IMR-90 (cell line): ENCODE results near the gene TMCC3. TPM values are rescaled to one million over a fixed set of nuclear protein-coding genes. Genes with fewer than 3 reads are reported as not detected.
A peak's percentile ranks its signal among the peaks of the same experiment; 100 is the strongest.

Experiments
- ATAC-seq: fragments of 200-7000 bp; cut with Tn5 transposase; 2 replicates; pipeline ENCODE4 v1.9.1; 2020; ENCODE audit warnings: low read depth, mild to moderate bottlenecking, moderate library complexity
- BruUV-seq: library from RNA; stranded (reverse); fragments of 400-500 nt; replicated peaks from 2 replicates; lab custom pipeline; 2021; lab: Mats Ljungman, UMichigan
- CTCF ChIA-PET: fragments of 300-600 bp; formaldehyde crosslinking; extraction: SDS; loops from one replicate; lab custom pipeline; 2021; ENCODE audit warnings: antibody characterized with exemption; lab: Yijun Ruan, JAX
- POLR2A ChIA-PET: fragments of 300-600 bp; sonication (Branson Sonifier 250); formaldehyde crosslinking; loops from one replicate; lab custom pipeline; 2022; ENCODE audit warnings: antibody characterized with exemption; ENCODE audit not compliant: unreplicated experiment; lab: Charles Lee
- DNase-seq: peaks from one replicate; pipeline ENCODE4 v3.0.0; 2013
- H2AFZ ChIP-seq: replicated peaks from 2 replicates; pipeline ENCODE3; 2013; ENCODE audit warnings: low read length, mild to moderate bottlenecking; ENCODE audit not compliant: poor library complexity
- H2AK5ac ChIP-seq: 2 replicates; pipeline ENCODE4 v1.6.1; 2013; ENCODE audit warnings: low read depth, low read length, inconsistent platforms
- H2AK9ac ChIP-seq: replicated peaks from 2 replicates; pipeline ENCODE3; 2013; ENCODE audit warnings: mild to moderate bottlenecking, low read depth, low read length, moderate library complexity; ENCODE audit not compliant: poor library complexity
- H2BK120ac ChIP-seq: 2 replicates; pipeline ENCODE4 v1.6.1; 2013; ENCODE audit warnings: low read depth, low read length, inconsistent platforms
- H2BK15ac ChIP-seq: 3 replicates; pipeline ENCODE4 v1.6.1; 2013; ENCODE audit warnings: low read depth, low read length, inconsistent platforms
- H2BK20ac ChIP-seq: 2 replicates; pipeline ENCODE4 v1.6.1; 2013; ENCODE audit warnings: low read depth, mild to moderate bottlenecking, inconsistent platforms, low read length, moderate library complexity
- H2BK5ac ChIP-seq: 2 replicates; pipeline ENCODE4 v1.6.1; 2013; ENCODE audit warnings: mild to moderate bottlenecking, low read depth, low read length, inconsistent platforms; ENCODE audit not compliant: poor library complexity, severe bottlenecking
- H3K14ac ChIP-seq: replicated peaks from 2 replicates; pipeline ENCODE4 v1.6.1; 2013; ENCODE audit warnings: low read depth, low read length, inconsistent platforms
- H3K18ac ChIP-seq: 2 replicates; pipeline ENCODE4 v1.6.1; 2013; ENCODE audit warnings: low read depth, low read length, control low read depth
- H3K23ac ChIP-seq: 2 replicates; pipeline ENCODE4 v1.6.1; 2013; ENCODE audit warnings: low read depth, low read length, inconsistent platforms
- H3K27ac ChIP-seq: 2 replicates; pipeline ENCODE4 v1.5.1; 2013; ENCODE audit warnings: mild to moderate bottlenecking, control low read depth, low read length; ENCODE audit not compliant: insufficient read depth
- H3K27me3 ChIP-seq: 2 replicates; pipeline ENCODE4 v1.6.1; 2013; ENCODE audit warnings: low read length; ENCODE audit not compliant: control insufficient read depth, insufficient read depth
- H3K36me3 ChIP-seq: 2 replicates; pipeline ENCODE4 v1.6.1; 2013; ENCODE audit warnings: low read length, mixed read lengths; ENCODE audit not compliant: control insufficient read depth, insufficient read depth
- H3K4ac ChIP-seq: 2 replicates; pipeline ENCODE4 v1.6.1; 2013; ENCODE audit warnings: low read depth, low read length, inconsistent platforms
- H3K4me1 ChIP-seq: 2 replicates; pipeline ENCODE4 v1.6.1; 2013; ENCODE audit warnings: low read length, mixed read lengths; ENCODE audit not compliant: control insufficient read depth, insufficient read depth
- H3K4me2 ChIP-seq: 2 replicates; pipeline ENCODE4 v1.6.1; 2013; ENCODE audit warnings: low read depth, mild to moderate bottlenecking, control low read depth, low read length, moderate library complexity
- H3K4me3 ChIP-seq: 2 replicates; pipeline ENCODE4 v1.5.1; 2013; ENCODE audit warnings: low read depth, mild to moderate bottlenecking, control low read depth, low read length, moderate library complexity; ENCODE audit not compliant: insufficient read depth
- H3K56ac ChIP-seq: 2 replicates; pipeline ENCODE4 v1.6.1; 2013; ENCODE audit warnings: low read length, inconsistent platforms; ENCODE audit not compliant: insufficient read depth; ENCODE audit errors: extremely low read depth
- H3K79me1 ChIP-seq, 2 experiments: 2 replicates each; pipeline ENCODE4 v1.6.1; 2013; ENCODE audit warnings: low read length in 2 of 2, inconsistent platforms in 1 of 2, low read depth in 1 of 2
- H3K9ac ChIP-seq: 2 replicates; pipeline ENCODE4 v1.6.1; 2013; ENCODE audit warnings: low read depth, low read length, control low read depth
- H3K9me1 ChIP-seq: 2 replicates; pipeline ENCODE4 v1.6.1; 2013; ENCODE audit warnings: low read length, inconsistent platforms; ENCODE audit not compliant: insufficient read depth
- H3K9me3 ChIP-seq: 2 replicates; pipeline ENCODE4 v1.6.1; 2013; ENCODE audit warnings: low read length; ENCODE audit not compliant: control insufficient read depth, insufficient read depth
- H4K20me1 ChIP-seq: 2 replicates; pipeline ENCODE4 v1.6.1; 2013; ENCODE audit warnings: low read length, inconsistent platforms; ENCODE audit not compliant: insufficient read depth
- H4K5ac ChIP-seq: 2 replicates; pipeline ENCODE4 v1.6.1; 2013; ENCODE audit warnings: mild to moderate bottlenecking, low read depth, low read length, control low read depth
- H4K8ac ChIP-seq, 2 experiments: 2 replicates each; pipeline ENCODE4 v1.6.1; 2013; ENCODE audit warnings: low read depth in 2 of 2, low read length in 2 of 2, control low read depth in 1 of 2, inconsistent platforms in 1 of 2
- H4K91ac ChIP-seq: 2 replicates; pipeline ENCODE4 v1.6.1; 2013; ENCODE audit warnings: low read depth, low read length, inconsistent platforms; ENCODE audit not compliant: insufficient read depth
- CEBPB ChIP-seq: IDR thresholded peaks from 2 replicates; pipeline ENCODE4 v1.6.1; 2012; ENCODE audit warnings: low read depth, low read length, improper control_type of control experiment
- ELK1 ChIP-seq: fragments of 150-350 bp; IDR thresholded peaks from 2 replicates; pipeline ENCODE4 v1.6.1; 2016; ENCODE audit warnings: low read depth, mild to moderate bottlenecking, low read length, moderate library complexity, borderline replicate concordance
- WGBS, 2 experiments: methylation state at CpG; one replicate each; pipeline versions ENCODE4 v1.1.5 to v1.1.7; 2013; ENCODE audit warnings: missing lambda C conversion rate in 2 of 2; ENCODE audit not compliant: insufficient read length in 1 of 2; ENCODE audit errors: extremely low coverage in 2 of 2; 5-methylcytosine and 5-hydroxymethylcytosine counted together
- dilution Hi-C: fragments of 300-500 bp; cut with HindIII; formaldehyde crosslinking; loops from one replicate; pipeline ENCODE4 v1.14.3; 2018; ENCODE audit warnings: low sequenced_read_pairs; ENCODE audit not compliant: unreplicated experiment
- in situ Hi-C: fragments of 300-500 bp; cut with MboI; formaldehyde crosslinking; loops from 3 replicates; pipeline ENCODE4 v1.14.3; 2019; ENCODE audit warnings: low sequenced_read_pairs, inconsistent platforms, mixed read lengths
- intact Hi-C: fragments of 100-400 bp; cut with micrococcal nuclease; formaldehyde crosslinking; loops from 2 replicates; pipeline ENCODE4 v1.10.0; 2022
- polyA plus RNA-seq, 3 experiments: library from polyadenylated mRNA; depleted of rRNA; stranded (reverse); fragments of >200 nt; gene quantifications; 2 replicates each; pipeline ENCODE4 v1.2.3, GENCODE V29; 2012; ENCODE audit warnings: low replicate concordance in 1 of 3
- total RNA-seq: library from RNA; depleted of rRNA; stranded (reverse); fragments of >200 nt; gene quantifications from 2 replicates; pipeline ENCODE4 v1.2.3, GENCODE V29; 2012

TMCC3 gene
- total and polyA plus RNA-seq, 2 of the 4 experiments (the other 2 are of a cell fraction) = 0.14 to 0.36 TPM

GRCh38 chr12:94689002-94689645 is 38.8 kb upstream of the TMCC3 start:
- Histone ChIP-seq H3K9ac (no peak overlapping the region), H4K5ac (no peak overlapping the region), H3K27ac (no peak overlapping the region), H2BK5ac (no peak overlapping the region), H2BK120ac (no peak overlapping the region), H2AFZ (no peak overlapping the region), H3K56ac (no peak overlapping the region), H4K20me1 (no peaks in the 10 kb centered on the region), H4K91ac (no peak overlapping the region), H2AK9ac (no peak overlapping the region), H2AK5ac (no peak overlapping the region), H3K14ac (no peak overlapping the region), H3K4ac (no peak overlapping the region), H3K4me3 (no peak overlapping the region), H3K18ac (no peak overlapping the region), H2BK20ac (no peak overlapping the region), H3K4me2 (no peak overlapping the region), H3K36me3 (no peaks in the 10 kb centered on the region), H3K23ac (no peak overlapping the region), H3K4me1 (no peaks in the 10 kb centered on the region), H3K9me3 (no peaks in the 10 kb centered on the region), H4K8ac (no peak overlapping the region), H3K27me3 (peaks cover 11% of the 10 kb centered on the region), H2BK15ac (no peak overlapping the region), H3K9me1 (no peaks in the 10 kb centered on the region), H3K79me1 (no peaks in the 10 kb centered on the region)
- BruUV-seq = no TSS peak
- dilution Hi-C loops (no loop called here), intact Hi-C loops (no loop called here), in situ Hi-C loops (no loop called here)
- TF ChIP-seq ELK1 (no peak), CEBPB (peak; percentile 29; the same call in 1 of the 2 replicates)
- DNase-seq (peak; percentile 27), ATAC-seq (no peak)
- ChIA-PET POLR2A (no interaction called here), CTCF (no interaction called here)
- WGBS, 2 experiments = 47% methylated on average over 3 of the region's 7 CpGs; no CpG with 5 or more reads in 1 of the 2 experiments
